Umbilical cord (tissue), 2 donors: ENCODE results near the gene SLC37A1. TPM values are rescaled to one million over a fixed set of nuclear protein-coding genes. Genes with fewer than 3 reads are reported as not detected.

Source experiments
- DNase-seq: peaks from one replicate; pipeline ENCODE4 v3.0.0-alpha.2; 2015; ENCODE audit warnings: low spot score
- total RNA-seq: library from RNA; depleted of rRNA; stranded (reverse); fragments of >200 nt; gene quantifications from one replicate; pipeline ENCODE4 v1.2.3, GENCODE V29; 2014; ENCODE audit warnings: low replicate concordance; ENCODE audit not compliant: insufficient read depth

SLC37A1 gene
- total RNA-seq, 1 donor from 2014 or later: 4.8 TPM

- no peak for DNase-seq
Measured at GRCh38 chr21:42560517-42561179, 47.0 kb downstream of the SLC37A1 start.

GRCh38 chr21:42561762-42562650, 48.4 kb downstream of the SLC37A1 start:
- no peak for DNase-seq

- DNase-seq: no peak
Measured at GRCh38 chr21:42562816-42563215, 49.2 kb downstream of the SLC37A1 start.

GRCh38 chr21:42563261-42563660, 49.6 kb downstream of the SLC37A1 start:
- DNase-seq: no peak

- no peak for DNase-seq
Measured at GRCh38 chr21:42563686-42564085, 50.0 kb downstream of the SLC37A1 start.

- DNase-seq: no peak
Measured at GRCh38 chr21:42564561-42564971, 50.9 kb downstream of the SLC37A1 start.

GRCh38 chr21:42565206-42565810, 51.7 kb downstream of the SLC37A1 start:
- DNase-seq: no peak

- no peak for DNase-seq
Measured at GRCh38 chr21:42565886-42566523, 52.4 kb downstream of the SLC37A1 start.

GRCh38 chr21:42566524-42567213, 53.0 kb downstream of the SLC37A1 start:
- DNase-seq: no peak

- no peak for DNase-seq
Measured at GRCh38 chr21:42567214-42567555, 53.5 kb downstream of the SLC37A1 start.

- no peak for DNase-seq
Measured at GRCh38 chr21:42567861-42568260, 54.2 kb downstream of the SLC37A1 start.

GRCh38 chr21:42568376-42568775, 54.7 kb downstream of the SLC37A1 start:
- no peak for DNase-seq

GRCh38 chr21:42568866-42569731, 55.4 kb downstream of the SLC37A1 start:
- no peak for DNase-seq

GRCh38 chr21:42569732-42570301, 56.2 kb downstream of the SLC37A1 start:
- no peak for DNase-seq

- no peak for DNase-seq
Measured at GRCh38 chr21:42570362-42570761, 56.7 kb downstream of the SLC37A1 start.

- no peak for DNase-seq
Measured at GRCh38 chr21:42570841-42571387, 57.3 kb downstream of the SLC37A1 start.

- DNase-seq: no peak
Measured at GRCh38 chr21:42571391-42572150, 57.9 kb downstream of the SLC37A1 start.

GRCh38 chr21:42572906-42573495, 59.3 kb downstream of the SLC37A1 start:
- DNase-seq: no peak
